SK-MEL-5 (cell line): ENCODE measurements around the gene C1QTNF5. TPM values are rescaled to one million over a fixed set of nuclear protein-coding genes. Genes with fewer than 3 reads are reported as not detected.

Source experiments
- DNase-seq: peaks from one replicate; pipeline ENCODE4 v3.0.0-alpha.2; 2016; ENCODE audit warnings: low read depth, low spot score
- in situ Hi-C: cut with HindIII; loops from 2 replicates; pipeline ENCODE4 v1.10.0; 2016; ENCODE audit warnings: low sequenced_read_pairs, high pct_unique_total_duplicates, low pct_unique_long_range_greater_than_20kb
- total RNA-seq: library from RNA; depleted of rRNA; stranded (reverse); fragments of >200 nt; shearing (Covaris generic); gene quantifications from 2 replicates; pipeline ENCODE4 v1.2.3, GENCODE V29; 2014

C1QTNF5 gene
- total RNA-seq, 1 experiment from 2014 or later = not detected

- no peak for DNase-seq
- in situ Hi-C loops = no loop called here
Observed at GRCh38 chr11:119330237-119330636, 10.4 kb downstream of the C1QTNF5 start.

- DNase-seq = no peak
- in situ Hi-C loops = no loop called here
Observed at GRCh38 chr11:119329320-119329719, 11.4 kb downstream of the C1QTNF5 start.

GRCh38 chr11:119324189-119324588 lies 16.5 kb downstream of the C1QTNF5 start:
- in situ Hi-C loops = no loop called here
- DNase-seq = no peak

GRCh38 chr11:119323532-119324033 lies 17.1 kb downstream of the C1QTNF5 start:
- peak; percentile 77 for DNase-seq
- in situ Hi-C loops = no loop called here

GRCh38 chr11:119322921-119323531 lies 17.7 kb downstream of the C1QTNF5 start:
- no peak for DNase-seq
- in situ Hi-C loops = no loop called here

GRCh38 chr11:119322360-119322739 lies 18.3 kb downstream of the C1QTNF5 start:
- peak; percentile 40 for DNase-seq
- in situ Hi-C loops = no loop called here

GRCh38 chr11:119320776-119321524 lies 19.7 kb downstream of the C1QTNF5 start:
- in situ Hi-C loops = no loop called here
- no peak for DNase-seq

GRCh38 chr11:119320240-119320775 lies 20.4 kb downstream of the C1QTNF5 start:
- peak; percentile 43 for DNase-seq
- in situ Hi-C loops = no loop called here

- in situ Hi-C loops = no loop called here
- no peak for DNase-seq
Observed at GRCh38 chr11:119319700-119320239, 20.9 kb downstream of the C1QTNF5 start.

GRCh38 chr11:119319136-119319699 lies 21.5 kb downstream of the C1QTNF5 start:
- DNase-seq = no peak
- in situ Hi-C loops = no loop called here

GRCh38 chr11:119318240-119319135 lies 22.2 kb downstream of the C1QTNF5 start:
- in situ Hi-C loops = no loop called here
- DNase-seq = no peak

GRCh38 chr11:119317592-119318239 lies 23.0 kb downstream of the C1QTNF5 start:
- no peak for DNase-seq
- in situ Hi-C loops = no loop called here

- peak; percentile 45 for DNase-seq
- in situ Hi-C loops = no loop called here
Observed at GRCh38 chr11:119316729-119317591, 23.7 kb downstream of the C1QTNF5 start, which contains the start of gene MCAM. Gene MCAM, minus strand, starts transcription at chr11:119317130. Its CDS starts 29 bp downstream, at chr11:119317101.

- in situ Hi-C loops = no loop called here
- peak; percentile 52 for DNase-seq
Observed at GRCh38 chr11:119316016-119316728, 24.5 kb downstream of the C1QTNF5 start.
